Urothelium cell line (cell line): ENCODE results near the gene NT5M.
"Not testable (repeated sequence)": the region's sequence is repeated elsewhere in the genome, so short reads cannot be mapped to it uniquely, and the experiment has no call there.

Experiments
- DNase-seq: peaks from one replicate; pipeline ENCODE4 v3.0.0; 2011; ENCODE audit warnings: low spot score, mixed read lengths
- FAIRE-seq: peaks from 2 replicates; lab custom pipeline; 2011; peaks lifted over from hg19 to GRCh38; lab: Jason Lieb, UNC

Gene NT5M

GRCh38 chr17:17303010-17303846 is at the start of gene NT5M:
NT5M (plus strand) TSS chr17:17303373; CDS start chr17:17303551, 178 bp downstream.
- DNase-seq: peak; percentile 92
- FAIRE-seq: no peak

DNA sequence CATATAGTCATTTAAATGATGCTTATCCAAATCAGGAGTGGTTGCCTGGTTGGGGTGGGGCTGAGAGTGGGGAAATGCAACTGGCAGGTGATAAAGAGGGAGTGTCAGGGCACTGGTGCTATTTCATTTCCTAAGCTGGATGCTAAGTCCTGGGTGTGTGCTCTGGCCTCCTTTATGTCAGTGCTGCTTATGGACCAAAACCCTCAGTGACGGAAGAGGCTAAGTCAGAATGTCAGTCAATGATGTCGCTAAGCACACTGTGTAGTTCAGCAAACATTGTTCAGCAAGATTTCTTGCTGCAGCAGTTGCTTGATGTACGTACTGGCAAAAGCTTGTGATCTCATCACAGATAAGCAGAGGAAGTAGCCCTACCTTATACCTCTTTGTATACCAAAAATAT is 49.8 kb upstream of the NT5M start:
- FAIRE-seq (no peak), DNase-seq (no peak)

DNA sequence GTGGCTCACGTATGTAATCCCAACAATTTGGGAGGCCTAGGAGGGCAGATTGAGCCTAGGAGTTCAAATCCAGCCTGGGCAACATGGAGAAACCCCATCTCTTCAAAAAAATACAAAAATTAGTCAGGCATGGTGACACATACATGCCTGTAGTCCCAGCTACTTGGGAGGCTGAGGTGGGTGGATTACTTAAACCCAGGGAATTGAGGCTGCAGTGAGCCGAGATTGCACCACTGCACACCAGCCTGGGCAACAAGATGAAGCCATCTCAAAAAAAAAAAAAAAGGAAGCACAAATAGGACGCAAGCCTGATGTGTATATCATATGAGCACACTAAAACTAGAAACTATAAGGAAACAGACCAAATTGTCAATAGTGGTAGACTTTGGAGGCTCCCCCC is 49.1 kb upstream of the NT5M start:
- no peak for FAIRE-seq
- no peak for DNase-seq

- not testable (repeated sequence) for DNase-seq, FAIRE-seq
Observed at GRCh38 chr17:17255689-17256088, 47.5 kb upstream of the NT5M start.

GRCh38 chr17:17256316-17256715 is 46.9 kb upstream of the NT5M start:
- FAIRE-seq (no peak), DNase-seq (no peak)

DNA sequence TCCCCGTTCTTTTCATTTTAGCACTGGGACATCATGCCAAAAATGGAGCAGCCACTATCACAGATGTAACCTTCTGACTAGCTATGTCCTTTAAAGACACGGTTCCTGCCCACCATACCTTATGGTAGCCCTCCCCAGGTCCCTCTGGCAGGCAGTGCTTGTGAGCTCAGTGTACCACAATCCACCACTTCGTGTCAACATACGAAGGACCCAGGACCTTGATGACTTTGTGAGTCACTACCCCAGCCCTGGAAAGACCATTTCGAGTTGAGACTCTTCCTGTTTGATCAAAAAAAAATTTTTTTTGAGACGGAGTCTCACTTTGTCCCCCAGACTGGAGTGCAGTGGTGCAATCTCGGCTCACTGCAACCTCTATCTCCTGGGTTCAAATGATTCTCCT is 45.2 kb upstream of the NT5M start:
- no peak for FAIRE-seq
- DNase-seq: no peak

DNA sequence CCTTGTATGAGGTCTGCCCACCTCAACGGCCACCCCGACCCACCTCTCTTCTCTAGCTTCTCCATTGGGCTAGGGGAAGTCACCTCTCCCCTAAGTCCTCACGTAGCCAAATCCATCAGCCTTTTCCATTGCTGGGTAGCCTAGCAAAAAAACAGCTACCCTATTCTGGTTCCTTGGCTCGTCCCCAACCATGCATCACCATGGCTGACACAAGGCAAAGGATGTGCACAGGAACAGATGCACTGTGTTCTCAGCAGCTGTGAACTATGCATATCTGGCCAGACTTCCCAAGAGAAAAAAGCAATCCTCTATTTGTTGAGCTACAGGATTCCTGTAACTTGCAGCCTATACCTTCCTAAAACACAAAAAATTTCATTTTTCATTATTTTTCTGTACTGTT is 44.2 kb upstream of the NT5M start:
- FAIRE-seq (no peak), DNase-seq (no peak)

GRCh38 chr17:17264430-17264829 is 38.7 kb upstream of the NT5M start:
- DNase-seq (no peak), FAIRE-seq (no peak)

GRCh38 chr17:17269926-17270773 is 33.0 kb upstream of the NT5M start:
- FAIRE-seq (no peak), DNase-seq (no peak)

DNA sequence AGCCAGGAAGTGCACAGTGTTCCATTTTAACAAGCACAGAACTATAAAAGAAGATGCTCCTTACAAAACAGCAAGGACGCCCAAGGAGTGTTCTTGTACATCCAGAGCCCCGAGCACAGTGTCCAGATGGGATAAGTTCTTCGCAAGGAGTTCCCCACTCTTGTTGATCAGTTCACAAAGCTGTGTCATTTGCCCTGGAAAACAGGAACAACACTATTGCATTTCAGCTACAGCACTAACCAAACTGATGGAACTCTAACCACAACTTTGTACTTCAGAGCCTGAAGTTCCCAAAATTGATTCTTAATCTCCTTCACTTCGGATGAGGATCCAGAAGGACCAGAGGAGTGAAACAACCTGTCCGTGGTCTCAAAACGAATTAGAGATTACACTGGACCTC is 27.2 kb upstream of the NT5M start:
- FAIRE-seq (no peak), DNase-seq (no peak)

- FAIRE-seq: not testable (repeated sequence)
Observed at GRCh38 chr17:17277431-17277830, 25.7 kb upstream of the NT5M start.

DNA sequence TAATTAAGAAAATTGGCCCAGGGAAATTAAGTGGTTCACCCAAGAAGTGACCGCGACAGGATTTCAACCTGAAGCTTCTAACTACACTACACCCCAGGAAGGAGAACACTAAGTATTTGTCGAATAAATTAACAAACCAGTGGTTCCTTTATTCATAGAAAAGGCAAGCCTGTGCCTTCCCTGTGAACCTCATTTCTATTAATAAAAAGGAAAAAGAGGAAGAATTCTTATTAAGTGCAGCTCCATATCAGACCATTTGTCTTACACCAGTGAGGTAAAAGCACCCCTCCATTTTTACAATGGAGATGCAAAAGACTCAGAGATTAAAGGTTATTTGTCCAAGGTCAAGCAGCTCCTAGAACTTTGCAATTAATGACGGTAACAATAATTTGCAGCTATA is 23.9 kb upstream of the NT5M start:
- DNase-seq (no peak), FAIRE-seq (no peak)

More at GRCh38 chr17:17277431-17277830, 25.7 kb upstream of the NT5M start:
- DNase-seq: not testable (repeated sequence)

DNA sequence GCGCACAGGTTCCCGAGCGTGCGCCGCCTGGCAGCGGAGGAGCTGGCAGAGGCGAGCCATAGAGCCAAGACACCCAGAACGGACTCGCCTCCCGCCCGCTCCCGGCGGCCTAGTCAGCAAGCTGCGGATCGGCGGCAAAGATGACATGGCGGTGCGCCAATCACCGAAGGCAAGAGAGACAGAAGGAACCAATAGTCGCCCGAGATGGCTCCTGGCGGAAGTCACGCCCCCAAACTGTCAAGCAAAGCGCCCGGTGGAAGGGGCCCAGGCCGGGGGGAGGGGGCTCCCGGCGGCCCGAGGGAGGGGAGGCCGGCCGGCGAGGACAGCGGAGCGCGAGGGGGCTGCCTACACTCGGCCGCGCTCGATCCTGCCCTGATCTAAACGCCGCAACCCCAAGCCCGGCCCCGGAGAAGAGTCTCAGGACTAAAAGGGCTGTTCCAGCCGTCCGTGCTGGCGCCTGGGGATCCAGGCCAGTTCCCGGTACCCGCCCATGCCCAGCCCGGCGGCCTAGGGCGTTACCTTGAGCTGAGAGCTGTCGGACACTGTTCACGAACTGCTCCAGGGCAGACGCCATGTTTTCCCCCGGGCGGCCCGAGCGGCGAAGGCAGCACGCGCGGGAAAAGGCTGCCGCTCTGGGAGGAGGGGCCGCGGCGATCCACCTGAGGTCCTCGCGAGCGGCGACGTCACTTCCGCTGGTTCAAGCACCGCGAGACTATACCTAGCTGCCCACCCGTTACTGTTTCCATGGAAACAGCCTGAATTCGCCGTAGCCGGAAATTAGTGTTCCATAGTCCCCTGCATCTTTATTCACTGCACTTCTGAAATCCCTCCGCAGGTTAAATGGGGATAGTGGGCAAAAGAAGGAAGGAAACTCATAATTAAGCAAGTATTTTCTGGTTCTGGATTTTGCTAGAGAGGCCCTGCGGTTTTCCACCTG is 22.3 kb upstream of the NT5M start, which contains the start of gene COPS3:
COPS3 (minus strand) TSS at position 634 of the 937 bp plus-strand sequence; CDS start at position 574, 60 bp downstream.
- FAIRE-seq (peak; percentile 77), DNase-seq (peak; percentile 98)

DNA sequence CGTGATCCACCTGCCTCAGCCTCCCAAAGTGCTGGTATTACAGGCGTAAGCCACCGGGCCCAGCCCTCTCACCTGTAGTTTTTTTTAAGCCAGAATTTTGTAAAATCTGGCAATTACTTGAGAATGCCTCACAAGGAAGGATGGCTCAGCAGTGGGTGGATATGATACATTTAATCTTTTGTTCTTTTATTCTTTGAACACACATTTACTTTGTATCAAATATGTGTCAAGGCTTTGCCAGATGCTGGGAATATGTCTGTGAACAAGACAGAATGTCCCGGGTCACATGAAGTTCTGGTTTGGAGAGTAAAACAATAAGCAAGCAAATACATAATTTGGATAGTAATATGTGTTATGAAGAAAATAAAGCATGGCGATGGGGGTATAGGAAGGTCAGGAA is 17.2 kb upstream of the NT5M start:
- no peak for FAIRE-seq
- DNase-seq: no peak

- DNase-seq (no peak), FAIRE-seq (no peak)
Observed at GRCh38 chr17:17289086-17289485, 14.1 kb upstream of the NT5M start.

DNA sequence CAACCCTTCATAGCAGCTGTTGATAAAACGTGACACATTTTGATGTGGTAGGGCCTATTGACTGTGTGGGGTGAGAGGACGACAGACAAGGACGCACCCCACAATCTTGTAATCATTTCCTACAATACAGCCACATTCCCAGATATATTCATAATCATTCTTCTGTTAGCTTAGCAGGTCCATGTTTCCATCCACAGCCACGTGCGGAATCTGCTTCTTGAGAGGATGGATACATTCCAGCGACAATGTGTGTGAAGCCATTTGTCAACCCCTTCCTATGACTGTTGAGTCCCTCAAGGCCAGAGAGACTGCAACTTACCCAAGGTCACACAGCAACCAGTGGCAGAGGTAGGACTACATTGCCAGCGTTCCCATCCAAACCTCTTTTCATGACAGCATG is 13.5 kb upstream of the NT5M start:
- FAIRE-seq (no peak), DNase-seq (no peak)

DNA sequence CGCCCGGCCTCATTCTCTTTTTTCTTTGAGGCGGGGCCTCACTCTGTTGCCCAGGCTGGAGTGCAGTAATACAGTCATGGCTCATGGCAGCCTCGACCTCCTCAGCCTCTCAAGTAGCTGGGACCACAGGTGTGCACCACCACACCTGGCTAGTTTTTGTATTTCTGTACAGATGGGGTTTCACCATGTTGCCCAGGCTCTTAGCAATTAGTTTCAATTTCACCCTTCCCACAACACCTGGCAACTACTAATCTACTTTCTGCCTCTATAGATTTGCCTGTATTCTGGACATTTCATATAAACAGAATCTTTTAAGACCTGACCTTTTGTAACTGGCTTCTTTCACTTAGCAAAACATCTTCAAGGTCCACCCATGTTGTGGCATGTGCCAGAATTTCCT is 8.0 kb upstream of the NT5M start:
- DNase-seq (no peak), FAIRE-seq (no peak)

- DNase-seq (no peak), FAIRE-seq (no peak)
Observed at GRCh38 chr17:17297217-17297616, 6.0 kb upstream of the NT5M start.

GRCh38 chr17:17298108-17298507 is 5.1 kb upstream of the NT5M start:
- FAIRE-seq: no peak
- no peak for DNase-seq
